Tibial nerve (tissue), 4 donors: ENCODE results near the gene RASAL1. TPM values are rescaled to one million over a fixed set of nuclear protein-coding genes. Genes with fewer than 3 reads are reported as not detected.
"Not testable (repeated sequence)": the region's sequence is repeated elsewhere in the genome, so short reads cannot be mapped to it uniquely, and the experiment has no call there.

Source experiments
- DNase-seq, 2 donors: peaks; one replicate each; pipeline ENCODE4 v3.0.0-alpha.2; 2019; ENCODE audit warnings: low spot score in 2 of 2
- H3K27ac ChIP-seq, 4 donors: fragments of 200-600 bp; sonication (generic) in 3 of 4; one replicate each; pipeline ENCODE4 v1.5.1; 2017 to 2019; ENCODE audit warnings: mild to moderate bottlenecking in 1 of 4
- H3K27me3 ChIP-seq, 2 donors: fragments of 200-600 bp; sonication (generic) in 1 of 2; one replicate each; pipeline versions ENCODE4 v1.5.1 to v1.6.0; 2017 to 2019
- H3K36me3 ChIP-seq, 3 donors: fragments of 200-600 bp; sonication (generic); one replicate each; pipeline ENCODE4 v1.5.1; 2018 to 2019
- H3K4me1 ChIP-seq, 4 donors: fragments of 200-600 bp; sonication (generic) in 3 of 4; one replicate each; pipeline ENCODE4 v1.5.1; 2017 to 2019
- H3K4me3 ChIP-seq, 4 donors: fragments of 200-600 bp; sonication (generic) in 3 of 4; one replicate each; pipeline ENCODE4 v1.5.1; 2017 to 2019; ENCODE audit warnings: mild to moderate bottlenecking in 1 of 4, moderate library complexity in 1 of 4
- H3K9me3 ChIP-seq, 4 donors: fragments of 200-600 bp; sonication (generic) in 3 of 4; one replicate each; pipeline ENCODE4 v1.5.1; 2017 to 2019
- CTCF ChIP-seq, 5 experiments: fragments of 200-600 bp in 3 of 5; fragments of 450-650 bp in 2 of 5; sonication (generic) in 3 of 5; IDR thresholded peaks; one replicate each; pipeline ENCODE4 v1.5.1; 2016 to 2019; ENCODE audit warnings: antibody characterized with exemption in 5 of 5, mild to moderate bottlenecking in 3 of 5, moderate library complexity in 2 of 5
- EP300 ChIP-seq, 2 donors: sonication (generic); formaldehyde crosslinking; IDR thresholded peaks; one replicate each; pipeline ENCODE4 v1.6.1; 2017; ENCODE audit warnings: antibody characterized with exemption in 2 of 2, mild to moderate bottlenecking in 1 of 2
- POLR2A ChIP-seq, 2 donors: fragments of 450-650 bp; IDR thresholded peaks; one replicate each; pipeline ENCODE4 v1.6.1; 2017; ENCODE audit warnings: antibody characterized with exemption in 2 of 2, mild to moderate bottlenecking in 2 of 2, moderate library complexity in 2 of 2
- WGBS, 2 donors: methylation state at CpG; one replicate each; pipeline ENCODE4 v1.1.5; 2018; 5-methylcytosine and 5-hydroxymethylcytosine counted together
- total RNA-seq, 4 donors: library from RNA; depleted of rRNA; stranded (reverse); fragments of >200 nt; gene quantifications; one replicate each; pipeline ENCODE4 v1.1.0, GENCODE V29; 2016

RASAL1 gene
- total RNA-seq, 4 donors from 2014 or later = 0.87 to 5.2 (median 3.3) TPM

DNA sequence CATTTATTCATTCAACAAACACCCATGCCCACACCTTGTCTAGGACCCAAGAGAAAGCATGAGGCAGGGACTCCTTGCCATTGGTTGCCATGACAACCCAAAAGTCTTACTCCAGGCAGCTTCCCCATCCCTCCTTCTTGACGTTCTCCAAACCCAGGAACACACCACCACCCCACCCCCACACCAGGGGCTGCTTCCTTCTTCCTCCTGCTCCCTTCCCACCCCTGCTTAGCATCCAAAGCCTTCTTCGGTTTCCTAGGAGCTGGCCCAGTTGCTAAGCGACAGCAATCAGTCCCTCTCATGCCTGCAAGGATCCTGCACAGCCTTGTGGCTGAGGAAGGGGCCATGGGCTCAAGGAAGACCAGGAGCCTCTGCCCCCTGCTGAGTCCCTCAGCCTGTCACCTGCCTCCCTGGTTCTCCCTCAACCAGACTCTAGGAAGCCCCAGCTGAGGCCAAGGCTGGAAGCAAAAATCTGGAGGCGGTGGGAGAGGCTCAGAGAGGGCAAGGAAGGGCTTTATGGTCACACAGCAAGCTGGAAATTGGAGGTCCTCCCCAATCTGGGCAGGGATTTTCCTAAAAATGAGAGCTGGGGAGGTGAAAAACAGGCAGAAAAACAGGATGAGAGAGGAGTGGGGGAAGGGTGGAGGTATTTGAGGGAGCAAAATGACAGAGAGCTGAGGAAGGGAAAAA, 15.4 kb downstream of the RASAL1 start:
- no peak for DNase-seq
- 26 to 40% methylated on average over 4 of the region's 4 CpGs for WGBS, 2 donors
- H3K4me3 ChIP-seq = no peak overlapping the region
- H3K27ac ChIP-seq = no peak overlapping the region
- no peaks in the 10 kb centered on the region for H3K4me1 ChIP-seq
- H3K9me3 ChIP-seq = peaks cover 0 to 18% (median 0%) of the 10 kb centered on the region in 4 donors
- H3K27me3 ChIP-seq = peaks cover 0 to 10% of the 10 kb centered on the region in 2 donors
- TF ChIP-seq POLR2A (IDR thresholded peaks at IDR 0.05) (no peak), CTCF (IDR thresholded peaks at IDR 0.05) (no peak), EP300 (IDR thresholded peaks at IDR 0.05) (no peak)
- no peaks in the 10 kb centered on the region for H3K36me3 ChIP-seq

DNA sequence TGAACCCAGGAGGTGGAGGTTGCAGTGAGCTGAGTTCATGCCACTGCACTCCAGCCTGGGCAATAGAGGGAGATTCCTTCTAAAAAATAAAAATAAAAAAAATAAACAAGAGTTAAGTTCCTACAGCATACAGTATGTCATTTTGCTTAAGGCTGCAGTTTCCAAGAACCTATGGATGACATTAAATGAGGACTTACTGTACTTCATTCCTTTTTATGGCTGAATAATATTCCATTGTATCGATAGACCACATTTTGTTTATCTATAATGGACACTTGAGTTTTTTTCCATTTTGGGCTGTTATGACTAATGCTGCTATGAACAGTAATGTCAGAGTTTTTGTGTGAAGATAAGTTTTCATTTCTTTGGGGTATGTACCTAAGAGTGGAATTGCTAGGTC, 17.4 kb downstream of the RASAL1 start:
- H3K4me1 ChIP-seq = no peaks in the 10 kb centered on the region
- TF ChIP-seq POLR2A (IDR thresholded peaks at IDR 0.05) = no peak
- no peak for TF ChIP-seq CTCF (IDR thresholded peaks at IDR 0.05)
- TF ChIP-seq EP300 (IDR thresholded peaks at IDR 0.05) = no peak
- no peak for DNase-seq
- 96% methylated on average over 1 of the region's 1 CpG for WGBS, 2 donors
- H3K36me3 ChIP-seq = no peaks in the 10 kb centered on the region
- H3K9me3 ChIP-seq = peaks cover 0 to 10% (median 0%) of the 10 kb centered on the region in 4 donors
- no peak overlapping the region for H3K27ac ChIP-seq
- no peak overlapping the region for H3K4me3 ChIP-seq
- peaks cover 0 to 10% of the 10 kb centered on the region in 2 donors for H3K27me3 ChIP-seq

- H3K4me1 ChIP-seq, H3K9me3 ChIP-seq, DNase-seq, H3K4me3 ChIP-seq, H3K36me3 ChIP-seq, H3K27ac ChIP-seq, H3K27me3 ChIP-seq: not testable (repeated sequence)
- WGBS, 2 donors = 68 to 75% methylated on average over 8 of the region's 8 CpGs
Observed at GRCh38 chr12:113117684-113118083, 17.9 kb downstream of the RASAL1 start.

- H3K4me3 ChIP-seq = no peak overlapping the region
- H3K36me3 ChIP-seq = no peaks in the 10 kb centered on the region
- DNase-seq = no peak
- no peak overlapping the region for H3K27ac ChIP-seq
- H3K4me1 ChIP-seq = no peaks in the 10 kb centered on the region
- TF ChIP-seq CTCF (IDR thresholded peaks at IDR 0.05) (no peak), EP300 (IDR thresholded peaks at IDR 0.05) (no peak), POLR2A (IDR thresholded peaks at IDR 0.05) (no peak)
- peaks cover 0 to 10% of the 10 kb centered on the region in 2 donors for H3K27me3 ChIP-seq
- 36 to 41% methylated on average over 6 of the region's 6 CpGs for WGBS, 2 donors
- no peaks in the 10 kb centered on the region for H3K9me3 ChIP-seq
Observed at GRCh38 chr12:113116875-113117274, 18.7 kb downstream of the RASAL1 start.

GRCh38 chr12:113115455-113116126, 20.0 kb downstream of the RASAL1 start:
- WGBS, 2 donors = 77 to 79% methylated on average over 17 to 22 of the region's 22 CpGs
- TF ChIP-seq POLR2A (IDR thresholded peaks at IDR 0.05) (no peak), EP300 (IDR thresholded peaks at IDR 0.05) (no peak), CTCF (IDR thresholded peaks at IDR 0.05) (no peak)

More at GRCh38 chr12:113115455-113116126, 20.0 kb downstream of the RASAL1 start:
- peaks cover 0 to 10% of the 10 kb centered on the region in 2 donors for H3K27me3 ChIP-seq
- no peak overlapping the region for H3K27ac ChIP-seq
- no peak overlapping the region for H3K4me3 ChIP-seq
- H3K4me1 ChIP-seq = no peaks in the 10 kb centered on the region
- DNase-seq = no peak
- no peaks in the 10 kb centered on the region for H3K36me3 ChIP-seq
- H3K9me3 ChIP-seq = no peaks in the 10 kb centered on the region
